ENCODE data around the gene ALG12. TPM values are rescaled to one million over a fixed set of nuclear protein-coding genes. Genes with fewer than 3 reads are reported as not detected.

ALG12 gene
- polyA plus RNA-seq, 1 of the 3 experiments (the other 2 are of a cell fraction) = 9.9 TPM

DNA sequence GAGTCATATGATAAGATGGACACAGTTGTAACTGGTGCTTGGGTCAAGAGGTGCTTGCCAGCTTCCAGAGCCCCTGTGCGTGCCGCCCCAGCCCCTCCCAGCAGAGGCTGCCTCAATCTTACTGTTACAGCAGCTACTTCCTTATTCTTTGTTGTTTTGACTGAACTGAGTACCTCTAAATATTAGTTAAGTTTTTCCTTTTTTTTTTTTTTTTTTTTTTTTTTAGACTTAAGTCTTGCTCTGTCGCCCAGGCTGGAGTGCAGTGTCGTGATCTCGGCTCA, 55.8 kb downstream of the ALG12 start:
- no peak overlapping the region for H3K27ac ChIP-seq (ENCODE audit: low read depth in 2 of 2, low read length in 1 of 2)
- no peak overlapping the region for H3K4me2 ChIP-seq
- WGBS (ENCODE audit: low lambda C conversion rate) = 98% methylated on average over 5 of the region's 5 CpGs
- CTCF ChIA-PET = no interaction called here
- peaks cover 96% of the 10 kb centered on the region for H3K79me2 ChIP-seq (ENCODE audit: insufficient read depth)
- H4K20me1 ChIP-seq (ENCODE audit: insufficient read depth) = peaks cover 69% of the 10 kb centered on the region
- no peaks in the 10 kb centered on the region for H3K9me2 ChIP-seq
- DNase-seq = no peak
- POLR2A ChIA-PET = no interaction called here
- TF ChIP-seq MXI1 (IDR thresholded peaks at IDR 0.05; ENCODE audit: low read depth, low read length) = no peak
- no peak for TF ChIP-seq ELF1 (IDR thresholded peaks at IDR 0.05)
- TF ChIP-seq EZH2phosphoT487 (IDR thresholded peaks at IDR 0.05; ENCODE audit: borderline replicate concordance, low read depth) = no peak
- TF ChIP-seq, protein P1, sequence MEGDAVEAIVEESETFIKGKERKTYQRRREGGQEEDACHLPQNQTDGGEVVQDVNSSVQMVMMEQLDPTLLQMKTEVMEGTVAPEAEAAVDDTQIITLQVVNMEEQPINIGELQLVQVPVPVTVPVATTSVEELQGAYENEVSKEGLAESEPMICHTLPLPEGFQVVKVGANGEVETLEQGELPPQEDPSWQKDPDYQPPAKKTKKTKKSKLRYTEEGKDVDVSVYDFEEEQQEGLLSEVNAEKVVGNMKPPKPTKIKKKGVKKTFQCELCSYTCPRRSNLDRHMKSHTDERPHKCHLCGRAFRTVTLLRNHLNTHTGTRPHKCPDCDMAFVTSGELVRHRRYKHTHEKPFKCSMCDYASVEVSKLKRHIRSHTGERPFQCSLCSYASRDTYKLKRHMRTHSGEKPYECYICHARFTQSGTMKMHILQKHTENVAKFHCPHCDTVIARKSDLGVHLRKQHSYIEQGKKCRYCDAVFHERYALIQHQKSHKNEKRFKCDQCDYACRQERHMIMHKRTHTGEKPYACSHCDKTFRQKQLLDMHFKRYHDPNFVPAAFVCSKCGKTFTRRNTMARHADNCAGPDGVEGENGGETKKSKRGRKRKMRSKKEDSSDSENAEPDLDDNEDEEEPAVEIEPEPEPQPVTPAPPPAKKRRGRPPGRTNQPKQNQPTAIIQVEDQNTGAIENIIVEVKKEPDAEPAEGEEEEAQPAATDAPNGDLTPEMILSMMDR (IDR thresholded peaks at IDR 0.05) = no peak
- TF ChIP-seq, protein P2, sequence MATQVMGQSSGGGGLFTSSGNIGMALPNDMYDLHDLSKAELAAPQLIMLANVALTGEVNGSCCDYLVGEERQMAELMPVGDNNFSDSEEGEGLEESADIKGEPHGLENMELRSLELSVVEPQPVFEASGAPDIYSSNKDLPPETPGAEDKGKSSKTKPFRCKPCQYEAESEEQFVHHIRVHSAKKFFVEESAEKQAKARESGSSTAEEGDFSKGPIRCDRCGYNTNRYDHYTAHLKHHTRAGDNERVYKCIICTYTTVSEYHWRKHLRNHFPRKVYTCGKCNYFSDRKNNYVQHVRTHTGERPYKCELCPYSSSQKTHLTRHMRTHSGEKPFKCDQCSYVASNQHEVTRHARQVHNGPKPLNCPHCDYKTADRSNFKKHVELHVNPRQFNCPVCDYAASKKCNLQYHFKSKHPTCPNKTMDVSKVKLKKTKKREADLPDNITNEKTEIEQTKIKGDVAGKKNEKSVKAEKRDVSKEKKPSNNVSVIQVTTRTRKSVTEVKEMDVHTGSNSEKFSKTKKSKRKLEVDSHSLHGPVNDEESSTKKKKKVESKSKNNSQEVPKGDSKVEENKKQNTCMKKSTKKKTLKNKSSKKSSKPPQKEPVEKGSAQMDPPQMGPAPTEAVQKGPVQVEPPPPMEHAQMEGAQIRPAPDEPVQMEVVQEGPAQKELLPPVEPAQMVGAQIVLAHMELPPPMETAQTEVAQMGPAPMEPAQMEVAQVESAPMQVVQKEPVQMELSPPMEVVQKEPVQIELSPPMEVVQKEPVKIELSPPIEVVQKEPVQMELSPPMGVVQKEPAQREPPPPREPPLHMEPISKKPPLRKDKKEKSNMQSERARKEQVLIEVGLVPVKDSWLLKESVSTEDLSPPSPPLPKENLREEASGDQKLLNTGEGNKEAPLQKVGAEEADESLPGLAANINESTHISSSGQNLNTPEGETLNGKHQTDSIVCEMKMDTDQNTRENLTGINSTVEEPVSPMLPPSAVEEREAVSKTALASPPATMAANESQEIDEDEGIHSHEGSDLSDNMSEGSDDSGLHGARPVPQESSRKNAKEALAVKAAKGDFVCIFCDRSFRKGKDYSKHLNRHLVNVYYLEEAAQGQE (IDR thresholded peaks at IDR 0.05; ENCODE audit: low read depth, low read length) = no peak
- no peak for TF ChIP-seq RAD21 (IDR thresholded peaks at IDR 0.05; ENCODE audit: low read length)
- TF ChIP-seq GATA2 (CRISPR knock-in tag; IDR thresholded peaks at IDR 0.05) = no peak
- TF ChIP-seq, protein P3, sequence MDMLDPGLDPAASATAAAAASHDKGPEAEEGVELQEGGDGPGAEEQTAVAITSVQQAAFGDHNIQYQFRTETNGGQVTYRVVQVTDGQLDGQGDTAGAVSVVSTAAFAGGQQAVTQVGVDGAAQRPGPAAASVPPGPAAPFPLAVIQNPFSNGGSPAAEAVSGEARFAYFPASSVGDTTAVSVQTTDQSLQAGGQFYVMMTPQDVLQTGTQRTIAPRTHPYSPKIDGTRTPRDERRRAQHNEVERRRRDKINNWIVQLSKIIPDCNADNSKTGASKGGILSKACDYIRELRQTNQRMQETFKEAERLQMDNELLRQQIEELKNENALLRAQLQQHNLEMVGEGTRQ (IDR thresholded peaks at IDR 0.05; ENCODE audit: borderline replicate concordance, low read depth, low read length) = no peak
- no peak for TF ChIP-seq RXRA (IDR thresholded peaks at IDR 0.05; ENCODE audit: borderline replicate concordance, low read depth)
- TF ChIP-seq, protein P4, sequence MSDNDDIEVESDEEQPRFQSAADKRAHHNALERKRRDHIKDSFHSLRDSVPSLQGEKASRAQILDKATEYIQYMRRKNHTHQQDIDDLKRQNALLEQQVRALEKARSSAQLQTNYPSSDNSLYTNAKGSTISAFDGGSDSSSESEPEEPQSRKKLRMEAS (IDR thresholded peaks at IDR 0.05; ENCODE audit: low read depth) = no peak
- no peak for TF ChIP-seq RCOR1 (IDR thresholded peaks at IDR 0.05; ENCODE audit: low read length)
- TF ChIP-seq, protein P5, sequence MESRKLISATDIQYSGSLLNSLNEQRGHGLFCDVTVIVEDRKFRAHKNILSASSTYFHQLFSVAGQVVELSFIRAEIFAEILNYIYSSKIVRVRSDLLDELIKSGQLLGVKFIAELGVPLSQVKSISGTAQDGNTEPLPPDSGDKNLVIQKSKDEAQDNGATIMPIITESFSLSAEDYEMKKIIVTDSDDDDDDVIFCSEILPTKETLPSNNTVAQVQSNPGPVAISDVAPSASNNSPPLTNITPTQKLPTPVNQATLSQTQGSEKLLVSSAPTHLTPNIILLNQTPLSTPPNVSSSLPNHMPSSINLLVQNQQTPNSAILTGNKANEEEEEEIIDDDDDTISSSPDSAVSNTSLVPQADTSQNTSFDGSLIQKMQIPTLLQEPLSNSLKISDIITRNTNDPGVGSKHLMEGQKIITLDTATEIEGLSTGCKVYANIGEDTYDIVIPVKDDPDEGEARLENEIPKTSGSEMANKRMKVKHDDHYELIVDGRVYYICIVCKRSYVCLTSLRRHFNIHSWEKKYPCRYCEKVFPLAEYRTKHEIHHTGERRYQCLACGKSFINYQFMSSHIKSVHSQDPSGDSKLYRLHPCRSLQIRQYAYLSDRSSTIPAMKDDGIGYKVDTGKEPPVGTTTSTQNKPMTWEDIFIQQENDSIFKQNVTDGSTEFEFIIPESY (IDR thresholded peaks at IDR 0.05; ENCODE audit: borderline replicate concordance, low read depth) = no peak
- TF ChIP-seq YY1 (IDR thresholded peaks at IDR 0.05; ENCODE audit: low read depth) = no peak
- no peaks in the 10 kb centered on the region for H3K27me3 ChIP-seq (ENCODE audit: insufficient read depth)
- peaks cover 0 to 7% of the 10 kb centered on the region in 2 experiments for H3K36me3 ChIP-seq (replicated peaks in 1 of 2; ENCODE audit: control insufficient read depth in 1 of 2, insufficient read depth in 2 of 2, low read length in 1 of 2)
- no peak overlapping the region for H2AFZ ChIP-seq (ENCODE audit: low read depth)
- no peaks in the 10 kb centered on the region for H3F3A ChIP-seq (replicated peaks; ENCODE audit: insufficient read depth)
- peaks cover 0 to 3% of the 10 kb centered on the region in 2 experiments; a peak in 1 of 4 replicates for H3K4me1 ChIP-seq (ENCODE audit: control insufficient read depth in 1 of 2, insufficient read depth in 2 of 2, low read depth in 1 of 2, low read length in 1 of 2)
- H3K9ac ChIP-seq = no peak overlapping the region
- no peak overlapping the region for H3K4me3 ChIP-seq (ENCODE audit: low read depth in 2 of 2, low read length in 1 of 2)
- H3K9me3 ChIP-seq = peaks cover 3% of the 10 kb centered on the region; the same call in 1 of the 2 replicates
